ENCODE data around the gene DLST. TPM values are rescaled to one million over a fixed set of nuclear protein-coding genes. Genes with fewer than 3 reads are reported as not detected.

Gene DLST
- polyA plus RNA-seq, 3 donors = 124 to 131 (median 126) TPM

DNA sequence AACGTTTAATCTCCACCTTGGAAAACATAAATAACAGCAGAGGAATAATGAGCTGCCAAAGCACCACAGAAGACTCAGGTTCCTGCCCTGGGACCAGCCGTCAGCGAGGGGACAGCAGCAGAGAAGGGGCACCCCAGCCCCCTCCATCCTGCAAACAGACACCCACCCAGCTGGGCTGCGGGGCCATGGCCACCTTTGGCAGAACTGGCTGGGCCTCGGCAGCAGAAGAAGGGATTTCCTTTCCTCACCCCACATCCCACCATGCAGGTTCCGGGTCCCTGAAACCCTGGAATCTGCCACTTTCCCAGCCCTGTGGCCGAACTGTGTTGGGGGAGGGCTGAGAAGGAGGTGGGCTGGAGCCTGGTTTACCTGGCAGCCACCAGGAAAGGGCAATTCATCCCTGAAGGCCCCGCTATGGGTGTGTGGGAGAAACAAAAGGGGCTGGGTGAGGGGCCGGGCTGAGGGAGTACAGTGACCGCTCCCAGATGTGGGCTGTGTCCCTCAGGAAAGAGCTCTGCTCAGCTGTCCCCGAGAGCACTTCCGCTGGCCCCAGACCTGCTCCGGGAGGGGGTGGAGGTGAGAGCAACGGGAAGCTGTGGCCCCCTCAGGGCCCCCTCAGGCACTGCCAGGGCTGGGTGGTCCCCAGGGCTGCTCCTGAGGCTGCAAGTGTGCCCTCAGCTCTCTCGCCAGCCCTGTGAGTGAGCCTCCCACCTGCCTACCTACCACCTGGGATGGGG is 69.9 kb downstream of the DLST start:
- DNase-seq (ENCODE audit: low read depth in 3 of 3, low spot score in 2 of 3) = no peak

DNA sequence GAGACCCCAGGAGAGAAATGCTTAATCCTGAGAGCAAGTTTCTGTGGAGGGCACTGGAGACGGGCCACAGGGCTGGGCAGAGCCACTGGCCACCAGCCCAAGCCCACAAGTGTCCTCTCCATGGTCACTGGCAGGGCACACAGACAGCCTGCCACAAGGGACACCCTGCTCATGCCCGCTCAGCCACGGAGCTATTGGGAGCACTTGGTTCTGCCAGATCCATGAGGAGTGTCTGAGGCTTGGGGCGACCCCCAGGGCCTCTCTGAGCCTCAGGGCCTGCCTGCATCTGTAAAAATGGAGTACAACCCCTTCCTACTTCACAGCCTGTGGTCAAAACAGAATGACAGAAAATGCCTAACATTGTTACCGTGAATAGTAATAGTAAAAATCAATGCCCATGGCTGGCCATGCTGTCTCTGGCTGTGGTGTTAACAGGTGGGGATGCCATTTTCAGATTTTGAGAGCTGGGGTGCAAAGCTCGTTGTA is 70.5 kb downstream of the DLST start:
- DNase-seq (ENCODE audit: low read depth in 3 of 3, low spot score in 2 of 3) = no peak

DNA sequence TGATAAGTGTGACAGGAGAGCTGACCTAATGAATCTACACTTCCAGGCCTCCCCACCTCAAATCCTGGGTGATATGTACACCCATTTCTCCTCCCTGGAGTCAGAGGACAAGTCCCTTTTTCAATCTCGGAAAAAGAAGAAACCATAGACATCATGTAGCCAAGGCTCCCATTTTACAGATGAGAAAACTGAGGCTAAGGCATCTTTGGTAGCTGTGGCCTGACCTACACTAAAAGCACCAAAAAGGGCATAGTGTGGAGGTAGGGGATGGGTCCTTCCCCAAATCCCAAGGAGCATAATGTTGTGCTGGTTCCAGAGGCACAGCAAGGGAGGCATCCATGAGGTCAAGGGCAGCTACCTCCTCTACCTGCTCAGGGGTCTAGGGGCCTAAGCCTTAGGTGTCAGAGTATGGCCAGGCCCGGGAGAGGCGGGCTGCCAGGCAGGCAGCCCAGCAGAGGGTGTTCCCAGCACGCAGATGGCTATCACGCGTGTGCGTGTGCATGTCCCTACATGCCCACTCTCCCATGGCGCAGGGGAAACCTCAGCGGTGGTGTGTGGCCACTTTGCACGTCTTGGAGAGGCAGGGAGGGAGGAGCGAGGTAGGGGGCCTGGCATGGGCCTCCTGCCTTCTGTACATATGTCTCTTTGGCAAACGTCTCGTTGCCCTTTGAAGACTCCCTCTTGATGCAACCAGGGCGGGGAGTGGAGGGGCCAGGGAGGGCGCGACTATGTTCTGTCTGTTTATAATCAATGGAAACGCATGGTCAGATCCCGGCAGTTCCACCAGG is 71.2 kb downstream of the DLST start:
- no peak for DNase-seq (ENCODE audit: low read depth in 3 of 3, low spot score in 2 of 3)

Other genes with a start within 250 kb of the DLST start
- 10 to 100 TPM; 33.7 to 40.4 (median 38.5) TPM for gene AREL1, start 168.8 kb upstream of the DLST start, polyA plus RNA-seq (ENCODE audit: insufficient read length in 3 of 3)
- gene FCF1, start 168.8 kb upstream of the DLST start, polyA plus RNA-seq (ENCODE audit: insufficient read length in 3 of 3) = 10 to 100 TPM; 69.0 to 71.8 (median 70.4) TPM
- 100 to 1,000 TPM in 1 of 3 donors, 10 to 100 TPM in 2; 88.8 to 101 (median 89.5) TPM for gene YLPM1, start 118.6 kb upstream of the DLST start, polyA plus RNA-seq (ENCODE audit: insufficient read length in 3 of 3)
- under 1 TPM; 0.39 to 0.86 (median 0.74) TPM for gene PROX2, start 5.8 kb upstream of the DLST start, polyA plus RNA-seq (ENCODE audit: insufficient read length in 3 of 3)
- 1 to 10 TPM in 2 of 3 donors, under 1 TPM in 1; 0.74 to 1.6 (median 1.1) TPM for gene RPS6KL1, start 41.3 kb downstream of the DLST start, polyA plus RNA-seq (ENCODE audit: insufficient read length in 3 of 3)
- 1 to 10 TPM; 6.9 to 8.2 (median 7.0) TPM for gene PGF, start 73.7 kb downstream of the DLST start, polyA plus RNA-seq (ENCODE audit: insufficient read length in 3 of 3)
- gene EIF2B2, start 121.0 kb downstream of the DLST start, polyA plus RNA-seq (ENCODE audit: insufficient read length in 3 of 3) = 10 to 100 TPM; 69.8 to 74.4 (median 73.9) TPM
- gene MLH3, start 169.6 kb downstream of the DLST start, polyA plus RNA-seq (ENCODE audit: insufficient read length in 3 of 3) = 10 to 100 TPM; 35.7 to 37.4 (median 36.2) TPM
- 10 to 100 TPM; 28.1 to 31.1 (median 29.3) TPM for gene ACYP1, start 182.1 kb downstream of the DLST start, polyA plus RNA-seq (ENCODE audit: insufficient read length in 3 of 3)
- 1 to 10 TPM; 7.3 to 9.9 (median 9.0) TPM for gene ZC2HC1C, start 187.7 kb downstream of the DLST start, polyA plus RNA-seq (ENCODE audit: insufficient read length in 3 of 3)
- 100 to 1,000 TPM; 118 to 134 (median 127) TPM for gene NEK9, start 245.1 kb downstream of the DLST start, polyA plus RNA-seq (ENCODE audit: insufficient read length in 3 of 3)